ENCODE results near the gene MARK1.

The MARK1 gene

GRCh38 chr1:220692436-220693228, 164.7 kb downstream of the MARK1 start:
- DNase-seq = no peak

GRCh38 chr1:220694866-220695382, 167.0 kb downstream of the MARK1 start:
- no peak for DNase-seq

DNA sequence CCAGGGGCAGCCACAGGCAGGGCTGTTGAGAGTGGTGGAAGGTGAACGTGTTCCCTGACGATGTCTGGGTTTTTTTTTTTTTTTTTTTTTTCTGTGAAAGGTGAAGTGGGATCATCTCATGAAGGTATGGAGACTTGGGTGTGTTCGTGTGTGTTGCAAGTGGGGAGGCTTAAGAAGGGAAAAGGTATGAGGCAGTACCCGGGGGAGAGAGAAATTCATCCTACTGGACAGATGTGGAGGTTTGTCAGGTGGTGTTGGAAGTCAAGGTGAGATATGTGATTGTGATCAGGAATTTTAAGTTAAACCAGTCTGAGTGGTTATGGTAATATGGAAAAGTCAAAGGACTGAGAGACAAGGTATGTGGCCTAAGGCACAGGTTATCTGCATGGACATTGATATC, 167.5 kb downstream of the MARK1 start:
- no peak for DNase-seq

DNA sequence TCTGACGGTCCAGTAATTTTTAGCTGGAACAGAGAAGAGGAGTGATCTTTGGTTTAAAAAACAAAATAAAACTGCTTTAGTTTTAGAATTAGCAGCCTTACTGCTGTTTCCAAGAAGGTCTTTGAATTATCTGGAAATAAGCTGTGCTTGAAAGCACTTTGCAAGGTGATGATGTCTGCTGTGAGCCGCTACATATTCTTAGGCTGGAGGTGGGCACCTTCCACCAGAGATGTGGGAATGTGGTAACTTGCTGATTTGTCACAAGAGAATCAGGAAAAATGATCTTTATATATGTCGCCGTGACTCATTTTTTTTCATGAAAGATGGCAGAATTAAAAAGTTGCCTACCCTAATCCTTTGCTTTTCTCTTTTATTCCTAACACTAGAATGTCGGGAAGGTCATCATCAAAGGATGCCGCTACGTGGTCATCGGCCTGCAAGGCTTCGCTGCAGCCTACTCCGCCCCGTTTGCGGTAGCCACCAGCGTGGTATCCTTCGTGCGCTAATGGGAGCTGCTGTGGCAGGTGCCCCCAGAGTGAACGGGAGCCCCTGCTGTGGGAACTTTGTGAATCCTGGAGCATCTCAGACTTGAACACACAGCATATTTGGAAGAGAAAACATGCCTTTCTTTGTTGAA, 168.4 kb downstream of the MARK1 start:
- no peak for DNase-seq

DNA sequence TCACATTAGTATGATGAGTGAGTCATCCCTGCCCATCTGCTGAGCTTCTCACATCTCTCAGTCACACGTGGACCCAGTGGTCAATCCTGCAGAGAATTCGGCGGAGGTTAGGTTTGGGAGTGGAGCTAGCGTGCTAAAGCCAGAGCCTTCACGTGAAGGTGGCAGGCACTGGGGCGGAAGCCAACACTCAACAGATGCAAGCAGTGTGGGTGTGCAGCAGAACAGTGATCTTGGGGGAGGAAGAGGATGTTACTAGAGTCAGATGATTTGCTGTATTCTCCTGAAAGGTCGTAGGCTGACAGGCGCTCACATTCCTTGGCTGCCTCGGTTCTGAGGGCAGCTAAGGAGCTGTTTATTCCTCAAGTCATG, 168.9 kb downstream of the MARK1 start:
- DNase-seq = no peak

DNA sequence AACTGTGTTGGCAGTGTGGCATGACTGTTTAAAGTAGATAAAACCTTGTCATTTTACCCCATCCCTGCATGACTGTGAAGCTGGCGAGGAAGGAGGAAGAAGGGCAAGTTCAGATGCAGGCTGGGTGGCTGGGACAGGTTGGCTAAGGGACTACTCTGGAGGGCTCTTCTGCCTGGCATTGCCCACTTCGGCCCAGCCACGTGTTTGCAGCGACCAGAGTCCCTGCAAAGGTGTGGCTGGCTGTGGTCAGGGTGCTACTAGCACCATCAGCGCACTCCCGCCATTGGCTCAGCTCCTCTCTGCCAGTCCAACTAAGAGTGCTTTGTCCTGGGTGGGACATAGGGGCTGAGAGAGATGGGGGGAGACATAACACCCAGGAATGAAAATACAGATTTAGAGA, 169.4 kb downstream of the MARK1 start:
- DNase-seq = no peak

GRCh38 chr1:220698607-220699016, 170.7 kb downstream of the MARK1 start:
- no peak for DNase-seq

DNA sequence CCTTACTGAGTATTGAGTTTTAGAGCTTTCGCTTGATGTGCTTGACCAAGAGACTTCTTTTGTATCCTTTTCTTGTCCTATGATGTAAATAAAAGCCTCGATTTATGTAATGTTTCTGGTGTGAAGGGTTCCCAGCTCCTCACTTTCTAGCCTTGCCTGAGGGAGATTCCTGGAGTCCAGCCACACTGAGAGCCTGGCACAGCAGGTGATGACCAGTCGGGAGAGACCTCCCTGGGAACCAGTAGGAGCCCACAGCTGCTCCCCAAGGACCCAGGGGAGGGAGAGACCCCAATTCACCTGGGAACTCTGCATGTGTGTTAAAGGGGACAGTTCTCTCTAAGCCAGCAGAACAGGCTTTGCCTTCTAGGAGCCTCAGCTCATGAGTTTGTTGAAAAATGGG, 171.1 kb downstream of the MARK1 start:
- no peak for DNase-seq

- DNase-seq = no peak
Measured at GRCh38 chr1:220700556-220701179, 172.7 kb downstream of the MARK1 start.

GRCh38 chr1:220701974-220702373, 174.0 kb downstream of the MARK1 start:
- DNase-seq = no peak

- DNase-seq = no peak
Measured at GRCh38 chr1:220702733-220703270, 174.9 kb downstream of the MARK1 start.

- DNase-seq = no peak
Measured at GRCh38 chr1:220703305-220703704, 175.4 kb downstream of the MARK1 start.

DNA sequence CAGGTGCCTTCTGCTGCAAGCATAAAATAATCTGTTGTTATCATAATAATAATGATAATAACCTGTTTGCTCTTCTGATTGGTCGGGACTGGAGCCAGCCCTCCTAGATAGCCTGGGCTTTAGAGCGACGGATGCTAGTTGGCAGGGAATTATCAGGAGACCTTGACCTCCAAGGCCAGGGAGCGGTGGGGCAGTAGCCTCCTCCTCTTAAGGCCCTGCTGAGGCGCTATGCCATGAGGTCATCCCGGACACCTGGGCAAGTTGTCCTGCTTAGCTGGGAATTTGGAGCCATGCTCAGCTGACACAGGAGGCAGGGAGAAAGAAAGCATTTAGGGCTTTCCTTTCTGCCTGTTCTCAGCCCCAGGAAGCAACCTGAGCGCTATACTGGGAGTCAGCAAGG, 177.8 kb downstream of the MARK1 start:
- DNase-seq = no peak

DNA sequence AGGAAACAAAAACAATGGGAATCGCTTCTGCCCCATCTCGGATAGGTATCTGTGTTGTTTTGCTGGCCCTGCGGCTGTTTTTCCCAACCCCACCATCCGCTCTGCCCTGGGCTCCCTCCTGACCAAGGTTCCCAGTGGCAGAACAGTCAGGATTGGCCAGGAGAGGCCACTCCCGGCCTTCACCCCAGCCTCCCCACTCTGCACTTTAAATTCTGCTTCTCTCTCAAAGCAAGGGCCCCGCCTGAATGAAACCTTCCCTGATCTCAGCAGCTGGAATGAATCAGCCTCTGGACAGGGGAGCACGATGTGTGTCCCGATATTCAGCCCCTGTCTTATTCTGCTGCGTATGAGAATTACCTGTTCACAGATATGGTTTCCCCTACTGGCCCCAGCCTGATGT, 178.5 kb downstream of the MARK1 start:
- DNase-seq = no peak

DNA sequence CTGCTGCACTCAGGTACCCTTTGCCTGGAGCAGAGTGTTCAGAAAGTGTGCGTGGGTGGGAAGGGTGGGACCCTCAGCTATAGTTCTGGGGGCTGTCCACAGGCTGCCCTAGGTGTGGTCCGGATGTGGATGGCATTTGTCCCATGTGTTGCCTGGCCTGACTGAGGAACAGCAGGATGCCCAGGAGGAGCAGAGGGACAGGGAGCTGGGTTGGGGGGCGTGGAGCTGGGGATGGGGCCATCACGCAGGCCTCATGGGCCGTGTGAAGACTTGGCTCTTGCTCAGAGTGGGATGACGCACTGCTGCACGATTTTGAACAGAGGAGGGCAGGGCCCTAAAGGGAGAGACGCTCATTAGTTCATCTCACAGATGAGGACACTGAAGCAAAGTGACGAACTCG, 179.2 kb downstream of the MARK1 start:
- DNase-seq = no peak

DNA sequence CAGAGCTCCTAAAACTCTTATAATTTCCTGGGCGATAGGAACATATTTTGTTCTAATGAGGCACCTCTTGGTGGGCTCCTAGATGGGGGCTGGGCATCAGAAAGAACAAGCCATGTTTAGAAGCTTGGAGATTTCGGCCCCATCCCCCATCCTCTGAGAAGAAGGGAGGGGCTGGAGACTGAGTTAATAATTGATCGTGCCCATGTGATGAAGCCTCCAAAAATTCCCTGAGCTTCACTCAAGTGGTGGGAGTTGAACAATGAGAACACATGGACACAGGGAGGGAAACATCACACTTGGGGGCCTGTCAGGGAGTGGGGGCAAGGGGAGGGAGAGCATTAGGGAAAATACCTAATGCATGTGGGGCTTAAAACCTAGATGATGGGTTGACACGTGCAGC, 180.3 kb downstream of the MARK1 start:
- no peak for DNase-seq

- DNase-seq = no peak
Measured at GRCh38 chr1:220708936-220709801, 181.2 kb downstream of the MARK1 start.

DNA sequence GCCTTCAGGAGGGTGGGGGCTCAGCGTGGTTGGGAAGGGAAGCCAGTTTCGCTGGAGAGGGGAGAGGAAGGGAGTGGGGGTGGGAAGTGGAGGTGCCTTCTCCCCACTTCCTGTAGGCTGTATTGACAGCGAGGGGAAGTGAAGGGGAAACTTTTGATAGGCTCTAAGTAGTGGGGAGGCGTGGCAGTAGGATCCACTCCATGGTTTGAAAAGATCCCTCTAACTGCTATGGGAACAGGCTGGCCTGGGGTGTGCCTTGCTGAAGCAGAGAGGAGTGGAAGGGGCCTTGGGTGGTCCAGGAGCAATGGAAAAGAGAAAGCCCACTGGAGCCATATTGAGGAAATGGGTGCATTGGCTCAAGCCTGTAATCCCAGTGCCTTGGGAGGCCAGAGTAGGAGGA, 182.4 kb downstream of the MARK1 start:
- DNase-seq = no peak

- DNase-seq = no peak
Measured at GRCh38 chr1:220711056-220711809, 183.3 kb downstream of the MARK1 start.

All from SHP77 treated with DMSO at 0.1 percent for 48 hours (cell line).